ENCODE results near the gene CIAO2B.

CIAO2B gene

GRCh38 chr16:66901626-66902025 lies 32.6 kb downstream of the CIAO2B start:
- Histone ChIP-seq H3K4me2 (ENCODE audit: low read length) (no peak overlapping the region), H3K4me1 (peaks cover 50% of the 10 kb centered on the region), H3K9ac (no peak overlapping the region), H2AFZ (no peak overlapping the region), H3K79me2 (no peaks in the 10 kb centered on the region), H3K27ac (peak overlapping the region; percentile 75), H3K27me3 (ENCODE audit: control insufficient read depth, insufficient read depth, low read length) (no peaks in the 10 kb centered on the region), H3K36me3 (ENCODE audit: control insufficient read depth, insufficient read depth, low read length) (no peaks in the 10 kb centered on the region), H3K9me3 (ENCODE audit: control insufficient read depth, low read length) (no peaks in the 10 kb centered on the region), H3K4me3 (ENCODE audit: low read depth, low read length) (no peak overlapping the region)
- no peak for TF ChIP-seq CTCF (IDR thresholded peaks at IDR 0.05)

- H2AFZ ChIP-seq: peak overlapping the region; percentile 65
- H3K36me3 ChIP-seq (ENCODE audit: control insufficient read depth, insufficient read depth, low read length): no peaks in the 10 kb centered on the region
- no peak overlapping the region for H3K4me3 ChIP-seq (ENCODE audit: low read depth, low read length)
- no peaks in the 10 kb centered on the region for H3K27me3 ChIP-seq (ENCODE audit: control insufficient read depth, insufficient read depth, low read length)
- peaks cover 43% of the 10 kb centered on the region for H3K4me1 ChIP-seq
- peak overlapping the region; percentile 75 for H3K27ac ChIP-seq
- TF ChIP-seq CTCF (IDR thresholded peaks at IDR 0.05): no peak
- H3K79me2 ChIP-seq: no peaks in the 10 kb centered on the region
- no peak overlapping the region for H3K9ac ChIP-seq
- no peak overlapping the region for H3K4me2 ChIP-seq (ENCODE audit: low read length)
- no peaks in the 10 kb centered on the region for H3K9me3 ChIP-seq (ENCODE audit: control insufficient read depth, low read length)
These were observed 33.3 kb downstream of the CIAO2B start for GRCh38 chr16:66900721-66901441.

GRCh38 chr16:66899945-66900710 lies 34.1 kb downstream of the CIAO2B start:
- Histone ChIP-seq H3K27ac (peak overlapping the region; percentile 75), H3K4me1 (peaks cover 38% of the 10 kb centered on the region), H3K36me3 (ENCODE audit: control insufficient read depth, insufficient read depth, low read length) (no peaks in the 10 kb centered on the region), H3K9ac (no peak overlapping the region), H3K27me3 (ENCODE audit: control insufficient read depth, insufficient read depth, low read length) (no peaks in the 10 kb centered on the region), H3K79me2 (no peaks in the 10 kb centered on the region), H2AFZ (peak overlapping the region; percentile 65), H3K4me3 (ENCODE audit: low read depth, low read length) (no peak overlapping the region), H3K4me2 (ENCODE audit: low read length) (peak overlapping the region; percentile 65), H3K9me3 (ENCODE audit: control insufficient read depth, low read length) (no peaks in the 10 kb centered on the region)
- no peak for TF ChIP-seq CTCF (IDR thresholded peaks at IDR 0.05)

- Histone ChIP-seq H3K4me1 (peaks cover 31% of the 10 kb centered on the region), H3K27me3 (ENCODE audit: control insufficient read depth, insufficient read depth, low read length) (no peaks in the 10 kb centered on the region), H3K27ac (peak overlapping the region; percentile 75), H3K79me2 (peaks cover under 1% of the 10 kb centered on the region), H3K4me3 (ENCODE audit: low read depth, low read length) (no peak overlapping the region), H2AFZ (peak overlapping the region; percentile 65), H3K9me3 (ENCODE audit: control insufficient read depth, low read length) (no peaks in the 10 kb centered on the region), H3K4me2 (ENCODE audit: low read length) (peak overlapping the region; percentile 65), H3K36me3 (ENCODE audit: control insufficient read depth, insufficient read depth, low read length) (no peaks in the 10 kb centered on the region), H3K9ac (no peak overlapping the region)
- no peak for TF ChIP-seq CTCF (IDR thresholded peaks at IDR 0.05)
These were observed 34.8 kb downstream of the CIAO2B start for GRCh38 chr16:66899310-66899944.
